Epithelial cell of prostate (primary cell): Measurements from ENCODE around the gene ADAMTS1.

Experiments used
- DNase-seq: peaks from one replicate; pipeline ENCODE4 v3.0.0-alpha.2; 2011; ENCODE audit warnings: low read depth, low spot score
- H3K27ac ChIP-seq: fragments of 450-650 bp; 2 replicates; pipeline ENCODE4 v1.5.1; 2017; ENCODE audit warnings: mild to moderate bottlenecking

The ADAMTS1 gene

GRCh38 chr21:26794597-26795411, 50.4 kb downstream of the ADAMTS1 start:
- H3K27ac ChIP-seq, result no peak overlapping the region

GRCh38 chr21:26790296-26790695, 54.9 kb downstream of the ADAMTS1 start:
- DNase-seq, result no peak
- H3K27ac ChIP-seq, result no peak overlapping the region

More at GRCh38 chr21:26794597-26795411, 50.4 kb downstream of the ADAMTS1 start:
- no peak for DNase-seq

- DNase-seq, result no peak
These were observed 56.4 kb downstream of the ADAMTS1 start for GRCh38 chr21:26788790-26789189.

More at GRCh38 chr21:26788790-26789189, 56.4 kb downstream of the ADAMTS1 start:
- H3K27ac ChIP-seq, result no peak overlapping the region
